GM18909 (cell line): ENCODE data around the gene NGFR.

ENCODE experiments used
- ATAC-seq: cut with Tn5 transposase; IDR thresholded peaks from one replicate; pipeline ENCODE4 v1.9.1; 2021; ENCODE audit warnings: mild to moderate bottlenecking; ENCODE audit not compliant: unreplicated experiment, poor library complexity

The NGFR gene

DNA sequence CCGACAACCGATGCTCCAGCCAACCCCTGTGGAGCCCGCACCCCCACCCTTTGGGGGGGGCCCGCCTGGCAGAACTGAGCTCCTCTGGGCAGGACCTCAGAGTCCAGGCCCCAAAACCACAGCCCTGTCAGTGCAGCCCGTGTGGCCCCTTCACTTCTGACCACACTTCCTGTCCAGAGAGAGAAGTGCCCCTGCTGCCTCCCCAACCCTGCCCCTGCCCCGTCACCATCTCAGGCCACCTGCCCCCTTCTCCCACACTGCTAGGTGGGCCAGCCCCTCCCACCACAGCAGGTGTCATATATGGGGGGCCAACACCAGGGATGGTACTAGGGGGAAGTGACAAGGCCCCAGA is 17.9 kb downstream of the NGFR start:
- no peak for ATAC-seq

DNA sequence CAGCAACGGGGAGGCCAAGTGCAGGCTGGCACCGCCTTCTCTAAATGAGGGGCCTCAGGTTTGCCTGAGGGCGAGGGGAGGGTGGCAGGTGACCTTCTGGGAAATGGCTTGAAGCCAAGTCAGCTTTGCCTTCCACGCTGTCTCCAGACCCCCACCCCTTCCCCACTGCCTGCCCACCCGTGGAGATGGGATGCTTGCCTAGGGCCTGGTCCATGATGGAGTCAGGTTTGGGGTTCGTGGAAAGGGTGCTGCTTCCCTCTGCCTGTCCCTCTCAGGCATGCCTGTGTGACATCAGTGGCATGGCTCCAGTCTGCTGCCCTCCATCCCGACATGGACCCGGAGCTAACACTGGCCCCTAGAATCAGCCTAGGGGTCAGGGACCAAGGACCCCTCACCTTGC is 18.5 kb downstream of the NGFR start:
- ATAC-seq: no peak

DNA sequence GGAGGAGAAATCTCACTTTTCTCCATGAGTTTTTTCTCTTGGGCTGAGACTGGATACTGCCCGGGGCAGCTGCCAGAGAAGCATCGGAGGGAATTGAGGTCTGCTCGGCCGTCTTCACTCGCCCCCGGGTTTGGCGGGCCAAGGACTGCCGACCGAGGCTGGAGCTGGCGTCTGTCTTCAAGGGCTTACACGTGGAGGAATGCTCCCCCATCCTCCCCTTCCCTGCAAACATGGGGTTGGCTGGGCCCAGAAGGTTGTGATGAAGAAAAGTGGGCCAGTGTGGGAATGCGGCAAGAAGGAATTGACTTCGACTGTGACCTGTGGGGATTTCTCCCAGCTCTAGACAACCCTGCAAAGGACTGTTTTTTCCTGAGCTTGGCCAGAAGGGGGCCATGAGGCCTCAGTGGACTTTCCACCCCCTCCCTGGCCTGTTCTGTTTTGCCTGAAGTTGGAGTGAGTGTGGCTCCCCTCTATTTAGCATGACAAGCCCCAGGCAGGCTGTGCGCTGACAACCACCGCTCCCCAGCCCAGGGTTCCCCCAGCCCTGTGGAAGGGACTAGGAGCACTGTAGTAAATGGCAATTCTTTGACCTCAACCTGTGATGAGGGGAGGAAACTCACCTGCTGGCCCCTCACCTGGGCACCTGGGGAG is 19.1 kb downstream of the NGFR start:
- no peak for ATAC-seq

DNA sequence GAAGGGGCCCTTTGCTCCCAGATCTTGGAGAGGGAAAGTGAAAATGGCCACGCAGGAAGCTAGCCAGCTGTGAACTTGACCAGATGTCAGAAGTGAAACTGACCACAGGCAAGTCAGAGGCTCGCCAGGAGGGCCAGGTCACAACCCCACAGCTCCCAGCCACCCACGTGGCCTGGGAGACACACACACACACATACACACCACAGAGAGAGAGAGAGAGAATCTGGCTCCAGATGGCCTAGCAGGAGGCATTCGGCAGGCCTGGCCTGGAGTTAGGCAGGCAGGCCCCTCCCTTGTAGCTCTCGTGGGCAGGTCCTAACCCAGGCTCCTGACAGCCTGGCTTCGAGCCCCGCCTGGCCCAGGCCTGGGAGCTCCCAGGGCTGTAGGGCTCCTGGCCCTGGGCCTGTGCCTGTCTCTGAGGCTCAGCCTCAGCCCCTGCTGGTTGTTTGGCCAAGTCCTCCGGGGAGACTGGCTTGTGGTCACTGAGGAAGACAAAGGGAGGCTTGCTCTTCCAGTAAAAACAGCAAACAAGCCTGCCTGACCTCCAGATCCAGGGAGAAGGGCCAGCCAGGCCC is 20.2 kb downstream of the NGFR start:
- ATAC-seq: peak; percentile 88

DNA sequence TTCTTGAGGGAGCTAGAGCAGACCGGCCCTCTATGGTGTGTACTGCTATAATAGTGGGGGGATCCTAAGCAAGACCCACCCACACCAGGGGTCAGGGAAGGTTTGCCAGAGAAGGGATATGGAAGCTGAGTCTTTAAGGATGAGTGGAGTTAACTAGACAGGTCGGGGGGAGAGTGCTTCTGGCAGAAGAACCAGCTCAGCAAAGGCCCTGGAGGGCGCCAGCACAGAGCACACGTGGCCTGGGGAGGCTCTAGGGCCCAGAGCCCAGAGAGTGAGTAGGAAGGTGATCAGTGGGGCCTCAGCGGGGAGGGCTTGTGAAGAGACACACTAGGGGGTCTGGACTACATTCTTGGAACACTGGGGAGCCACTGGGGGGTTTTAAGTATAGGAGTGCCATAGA is 21.1 kb downstream of the NGFR start:
- ATAC-seq: no peak

DNA sequence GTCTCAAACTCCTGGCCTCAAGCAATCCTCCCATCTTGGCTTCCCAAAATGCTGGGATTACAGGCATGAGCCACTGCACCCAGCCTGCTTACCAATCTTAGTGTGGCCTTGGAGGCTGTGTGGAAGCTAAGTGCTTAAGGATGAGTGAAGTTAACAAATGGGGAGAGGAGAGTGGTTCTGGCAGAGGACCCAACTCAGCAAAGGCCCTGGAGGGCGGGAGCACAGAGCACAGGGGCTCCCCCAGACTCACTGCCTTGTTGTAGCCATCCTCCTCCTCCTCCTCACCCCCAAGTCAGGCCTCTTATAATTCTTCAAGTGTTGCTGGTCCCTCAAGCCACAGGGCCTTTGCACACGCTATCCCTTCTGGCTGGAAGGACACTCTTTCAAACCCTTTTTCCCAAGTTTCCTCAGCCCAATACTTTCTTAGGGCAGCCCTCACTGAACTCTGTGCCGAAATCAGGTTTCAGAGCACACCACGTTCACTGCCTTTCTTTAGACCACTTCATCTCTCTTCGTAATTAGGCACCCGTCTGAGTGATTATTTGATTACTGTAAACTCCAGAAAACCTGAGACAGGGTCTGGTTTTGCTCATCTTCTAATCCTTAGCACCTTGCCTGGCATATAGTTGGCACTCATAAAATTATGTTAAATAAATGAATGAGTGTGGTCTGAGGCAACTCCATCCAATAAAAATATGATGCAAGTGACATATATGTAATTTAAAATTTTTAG is 23.4 kb downstream of the NGFR start:
- ATAC-seq: no peak

DNA sequence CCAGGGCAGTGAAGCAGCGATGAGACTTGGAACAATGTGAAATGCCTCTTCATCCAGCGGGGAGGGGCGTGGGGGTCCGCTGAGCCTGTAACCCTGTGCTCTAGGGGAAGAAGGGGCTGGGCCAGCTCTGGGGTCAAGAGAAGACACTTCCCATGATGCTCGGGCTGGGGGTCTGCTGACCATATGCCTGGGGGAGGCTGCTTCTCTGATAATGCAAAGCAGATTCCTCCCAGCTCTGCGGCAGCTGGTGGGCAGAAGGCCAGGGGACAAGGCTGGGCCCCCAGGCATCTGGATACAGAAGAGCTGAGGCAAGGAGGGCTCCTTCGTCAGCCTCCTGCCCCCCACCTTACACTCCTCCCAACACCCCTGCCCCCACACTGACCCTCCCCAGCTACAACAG is 24.7 kb downstream of the NGFR start:
- no peak for ATAC-seq

DNA sequence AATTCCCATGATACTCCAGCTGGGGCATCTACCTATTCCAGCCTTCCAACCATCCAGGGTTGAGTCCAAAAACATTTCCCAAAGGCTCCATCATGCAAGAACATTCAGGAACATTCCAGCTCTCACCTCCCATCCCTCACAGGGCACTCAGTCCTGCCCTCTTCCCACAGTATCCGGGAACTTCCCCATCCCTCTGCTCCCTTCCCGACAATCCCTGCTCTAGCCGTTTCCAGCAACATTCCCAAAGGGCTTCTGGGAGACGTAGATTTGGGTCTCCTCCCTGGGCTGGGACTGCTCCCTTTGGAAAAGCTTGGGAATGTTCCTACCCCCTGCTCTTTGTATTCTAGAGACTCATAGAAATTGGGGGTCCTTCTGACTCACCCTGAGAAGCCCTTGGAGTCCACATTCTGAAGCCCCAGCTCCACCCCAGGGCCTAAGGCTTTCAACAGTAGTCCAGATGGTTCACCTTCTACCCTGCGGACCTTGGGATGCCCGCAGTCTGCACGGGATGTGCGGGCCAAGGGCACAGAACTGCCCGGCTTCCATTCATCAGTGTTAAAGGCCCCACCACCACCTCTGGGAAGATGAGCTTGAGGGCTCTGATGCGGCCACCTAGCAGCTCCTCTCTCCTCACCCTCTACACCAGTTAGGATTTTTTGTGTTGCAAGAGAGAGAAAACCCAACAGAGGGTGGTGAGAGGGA is 25.4 kb downstream of the NGFR start:
- ATAC-seq: no peak

DNA sequence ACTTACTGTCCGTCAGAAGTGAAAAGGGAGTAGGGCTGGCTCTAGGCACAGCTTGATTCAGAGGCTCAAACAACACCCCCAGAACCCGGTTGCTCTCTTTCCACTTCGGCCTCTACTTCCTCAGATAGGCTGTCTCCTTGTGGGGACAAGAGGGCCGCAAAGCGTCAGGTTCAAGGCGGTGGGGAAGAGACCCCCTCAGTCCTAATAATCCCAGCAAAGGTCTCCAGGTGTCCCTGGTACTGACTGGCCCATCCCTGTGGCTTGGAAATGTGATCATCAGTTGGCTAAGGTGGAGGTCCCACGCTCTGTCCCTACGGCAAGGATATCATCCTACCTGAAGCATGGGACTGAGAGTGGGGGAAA is 26.0 kb downstream of the NGFR start:
- no peak for ATAC-seq

DNA sequence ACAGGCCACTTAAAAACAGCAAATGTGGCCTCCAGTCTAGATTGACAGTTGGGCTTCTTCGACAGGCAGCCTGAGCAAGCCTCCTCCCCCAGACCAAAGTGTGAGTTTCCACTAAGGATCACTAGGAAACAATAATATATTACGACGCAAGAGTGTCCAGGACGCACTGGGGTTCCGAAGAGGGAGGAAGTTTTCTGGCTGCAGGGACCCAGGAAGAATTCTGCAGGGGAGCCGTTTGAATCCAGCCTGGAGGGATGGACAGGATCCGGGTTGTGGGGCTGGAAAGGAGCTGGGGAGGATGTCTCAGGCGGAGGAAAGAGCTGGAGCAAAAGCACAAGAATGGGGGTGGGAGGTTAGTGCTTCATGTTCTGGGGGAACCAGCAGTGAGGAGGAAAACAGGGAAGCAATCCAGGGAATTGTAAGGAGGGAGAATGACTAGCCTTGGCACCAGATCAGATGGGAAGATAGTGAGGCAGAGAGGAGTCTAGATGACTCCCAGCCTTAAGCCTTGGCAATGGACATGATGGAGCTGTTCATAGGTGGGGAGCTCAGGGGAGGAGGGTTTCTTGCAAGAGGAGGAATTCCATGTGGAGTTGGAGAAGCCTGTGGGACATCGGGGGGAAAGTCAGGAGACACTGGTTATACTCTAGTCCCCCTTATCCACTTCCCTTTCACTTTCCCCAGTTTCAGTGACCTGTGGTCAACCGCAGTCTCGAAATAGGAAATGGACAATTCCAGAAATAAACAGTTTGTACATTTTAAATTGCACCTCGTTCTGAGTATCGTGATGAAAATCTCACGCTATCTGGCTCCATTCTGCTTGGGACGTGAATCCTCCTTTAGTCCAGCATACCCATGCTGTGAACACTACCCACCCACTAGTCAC is 26.6 kb downstream of the NGFR start:
- no peak for ATAC-seq

DNA sequence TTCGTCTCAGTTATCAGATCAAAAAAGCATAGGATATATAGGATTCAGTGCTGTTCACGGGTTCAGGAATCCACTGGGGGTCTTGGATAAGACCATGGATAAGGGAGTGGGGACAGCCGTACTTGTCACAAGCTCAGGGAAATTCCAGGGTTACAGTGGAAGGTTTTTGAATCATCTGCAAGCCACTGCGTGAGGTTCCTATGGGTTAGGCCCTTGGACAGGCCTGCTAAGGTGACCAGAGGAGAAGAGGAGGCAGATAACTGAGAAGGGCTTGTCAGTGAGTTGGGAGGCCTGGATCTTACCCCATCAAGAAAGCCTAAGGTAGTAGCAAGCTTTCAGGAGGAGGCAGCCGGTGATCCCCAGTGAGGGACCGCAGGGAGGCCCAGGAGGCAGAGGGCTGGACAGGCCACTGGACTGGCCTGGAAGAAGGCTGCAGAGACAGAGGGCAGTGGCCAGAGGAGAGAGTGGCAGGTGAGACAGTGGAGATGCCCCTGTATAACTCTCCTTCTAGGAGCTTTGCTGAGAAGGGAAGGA is 27.3 kb downstream of the NGFR start:
- ATAC-seq: no peak

DNA sequence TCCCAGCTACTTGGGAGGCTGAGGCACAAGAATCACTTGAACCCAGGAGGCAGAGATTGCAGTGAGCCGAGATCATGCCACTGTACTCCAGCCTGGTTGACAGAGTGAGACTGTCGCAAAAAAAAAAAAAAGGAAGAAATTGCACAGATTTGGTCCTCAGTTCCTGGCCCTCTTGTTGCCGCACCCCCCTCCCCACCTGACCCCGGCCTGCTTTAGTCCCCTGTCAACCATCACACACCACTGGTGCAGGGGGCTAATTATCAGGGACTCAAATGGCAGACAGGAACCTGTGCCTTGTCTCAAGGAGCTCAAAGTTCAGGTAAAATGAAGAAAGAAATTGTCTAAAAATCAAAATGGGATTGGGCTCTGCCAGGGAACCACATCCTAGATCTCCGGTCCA is 28.1 kb downstream of the NGFR start:
- no peak for ATAC-seq

DNA sequence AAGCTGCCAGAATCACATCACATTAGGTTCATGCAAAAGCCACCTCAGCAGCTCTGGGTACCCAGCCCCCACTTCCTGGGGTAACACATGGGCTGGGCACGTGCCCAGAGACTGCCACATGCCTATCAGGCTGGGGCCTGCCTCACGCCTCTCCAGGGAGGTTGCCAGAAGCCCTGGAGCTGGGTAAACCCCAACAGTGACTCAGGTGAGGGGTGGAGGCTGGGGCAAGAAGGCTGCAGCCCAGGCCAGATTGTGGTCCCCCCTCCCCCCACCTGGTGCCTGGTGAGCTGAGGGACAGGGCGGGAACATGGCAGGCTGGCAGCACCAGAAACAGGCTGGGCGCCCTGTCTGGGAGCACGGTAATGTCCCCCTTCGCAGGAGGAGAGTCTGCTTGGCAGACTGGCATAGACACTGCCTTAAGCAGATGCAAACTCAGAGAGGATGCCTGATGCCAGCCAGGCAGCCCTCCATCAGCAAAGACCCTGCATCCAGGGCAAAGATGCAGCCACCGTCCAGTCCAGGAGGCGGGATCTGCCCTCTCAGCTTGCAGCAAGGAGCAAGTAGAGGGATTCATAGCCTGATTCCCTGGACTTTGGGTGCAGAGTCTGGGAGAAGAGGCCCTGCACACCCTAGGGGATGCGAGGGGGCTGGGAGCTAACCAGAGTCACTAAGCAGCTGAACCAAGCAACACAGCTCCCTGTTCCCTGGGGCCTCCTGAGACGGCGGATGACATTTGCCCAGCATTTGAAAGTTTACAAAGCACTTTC is 28.8 kb downstream of the NGFR start:
- ATAC-seq: no peak

DNA sequence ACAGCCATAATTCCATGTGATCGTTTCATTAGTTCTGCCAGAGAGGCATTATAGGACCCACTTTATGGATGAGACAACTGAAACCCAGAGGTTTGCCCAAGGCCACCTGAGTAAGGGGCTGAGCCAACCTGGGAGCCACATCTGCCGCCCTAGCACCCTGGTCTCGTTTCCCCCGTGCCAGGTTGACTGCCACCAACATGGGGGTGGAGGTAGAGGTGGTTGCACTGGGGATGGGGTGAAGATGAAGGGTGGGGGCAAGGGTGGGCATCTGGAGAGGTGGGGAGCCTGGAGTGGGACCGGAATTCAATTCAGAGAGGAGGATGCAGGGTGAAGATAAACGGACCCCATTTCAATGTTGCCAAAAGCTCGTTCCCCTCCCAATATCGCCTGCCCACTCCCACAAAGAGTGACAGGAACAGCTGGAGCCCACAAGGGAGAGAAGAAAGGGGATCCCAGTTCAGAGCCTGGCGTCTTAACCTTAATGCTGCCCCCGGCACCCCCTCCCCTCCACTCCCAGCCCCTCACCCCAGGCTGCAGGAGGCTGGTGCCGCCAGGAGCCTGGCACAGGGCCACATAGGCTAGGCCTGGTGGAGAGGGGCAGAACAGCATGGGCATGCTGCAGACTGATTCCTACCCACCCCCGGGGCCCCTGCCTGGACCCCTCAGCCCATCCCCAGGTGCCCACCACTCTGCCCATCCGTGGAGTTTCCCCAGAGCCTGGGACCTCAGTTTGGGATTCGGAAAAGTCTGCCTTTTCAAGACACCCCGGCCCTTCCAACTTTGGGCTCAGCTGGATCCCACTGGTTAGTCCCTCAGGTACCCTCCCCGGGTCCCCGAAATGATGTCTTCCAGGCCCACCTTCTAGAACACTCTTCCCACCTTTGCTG is 29.6 kb downstream of the NGFR start:
- ATAC-seq: no peak

DNA sequence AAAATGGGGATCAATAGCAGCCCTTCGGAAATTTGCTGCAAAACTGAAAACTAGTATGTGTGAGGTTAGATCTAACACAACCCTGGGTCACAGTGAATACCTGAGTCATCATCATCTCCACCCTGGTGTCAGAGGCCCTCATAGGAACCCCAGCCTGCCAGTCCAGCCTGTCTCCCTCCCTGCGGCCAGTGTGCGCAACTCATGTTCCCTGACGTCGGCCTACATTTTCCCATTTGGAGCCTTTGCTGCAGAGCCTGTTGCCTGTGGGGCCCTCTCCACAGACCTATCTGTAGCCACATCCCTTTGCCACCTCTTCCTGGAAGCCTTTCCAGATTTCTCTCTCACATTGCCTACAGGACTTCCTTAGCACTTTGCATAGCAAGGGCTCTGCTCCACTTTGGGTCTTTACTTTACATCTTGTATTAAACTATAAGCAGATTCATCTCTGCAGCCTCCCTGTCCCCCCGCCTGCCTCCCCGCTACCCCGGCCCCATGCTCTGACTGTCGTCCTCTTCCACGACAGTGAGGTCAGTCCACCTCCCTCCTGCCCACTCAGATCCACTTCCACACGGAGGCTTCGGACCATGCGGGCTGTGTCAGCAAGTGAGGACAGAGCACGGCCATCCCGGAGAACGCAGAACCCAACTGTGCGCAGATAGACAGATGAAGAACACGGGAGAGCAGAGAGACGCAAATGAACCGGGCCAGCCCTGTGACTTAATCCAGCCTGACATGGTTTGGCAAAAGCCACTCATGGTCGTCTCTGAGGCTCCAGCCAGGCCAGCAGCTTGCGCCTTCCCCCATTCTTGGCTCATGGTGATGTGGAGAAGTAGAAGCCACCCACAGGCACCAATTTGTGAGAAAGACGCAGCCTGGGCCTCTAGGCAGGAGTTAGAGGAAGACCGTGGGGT is 31.0 kb downstream of the NGFR start:
- ATAC-seq: no peak

DNA sequence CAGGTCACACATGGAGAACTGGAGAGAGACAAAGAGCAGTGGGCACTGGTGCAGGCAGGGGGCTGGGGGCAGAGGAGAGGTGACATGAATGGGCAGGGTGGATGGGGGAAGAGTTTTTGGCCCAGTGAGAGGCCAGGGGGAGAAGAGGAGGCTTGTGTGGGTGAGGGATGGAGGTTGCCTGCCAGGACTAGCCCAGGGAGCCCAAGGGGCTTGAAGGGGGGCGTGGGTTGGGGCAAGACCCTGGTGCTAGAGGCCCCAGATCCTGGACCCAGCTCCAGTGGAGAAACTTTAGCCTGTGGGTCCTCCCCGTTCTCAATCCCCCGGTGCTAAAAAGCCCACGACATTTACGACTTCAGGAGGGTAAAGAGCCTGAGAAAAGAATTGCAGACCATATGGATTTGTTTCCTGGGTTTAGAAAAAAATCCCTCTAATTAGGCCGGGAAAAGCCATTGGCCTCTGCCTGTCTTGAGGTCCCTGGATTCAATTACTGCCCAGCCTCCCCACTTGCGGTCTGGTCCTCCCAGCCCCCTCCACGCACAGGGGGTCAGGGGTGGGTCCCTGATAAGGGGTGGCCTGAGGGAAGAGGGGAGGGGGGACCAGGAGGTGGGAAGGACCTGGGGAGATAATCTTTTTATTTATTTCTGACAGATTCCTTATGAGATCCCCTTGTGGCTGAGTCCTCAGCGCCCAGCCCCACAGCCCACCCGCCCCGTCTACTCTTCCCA is 33.0 kb downstream of the NGFR start:
- ATAC-seq: no peak

DNA sequence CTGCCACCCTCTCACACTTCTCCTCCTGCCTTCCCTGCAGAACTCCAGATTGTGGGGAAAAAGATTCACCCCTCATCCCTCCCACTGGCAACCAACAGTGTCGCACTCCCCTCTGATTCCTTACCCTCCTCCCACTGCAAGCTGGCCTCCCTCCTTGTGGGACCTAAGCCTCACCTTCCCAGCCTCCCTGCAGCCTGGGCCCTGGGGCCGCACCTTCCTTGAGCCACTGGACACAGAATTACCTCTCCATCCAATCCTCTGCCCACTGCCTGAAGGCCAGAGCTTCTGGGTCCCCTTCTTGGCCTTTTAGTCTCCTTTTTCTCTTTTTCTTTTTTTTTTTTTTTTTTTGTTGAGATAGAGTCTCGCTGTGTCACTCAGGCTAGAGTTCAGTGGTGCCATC is 33.9 kb downstream of the NGFR start:
- ATAC-seq: no peak
